SK-N-SH treated with all-trans-retinoic acid at 6 μM for 48 hours (cell line): ENCODE results near the gene RPS6KB2.
A peak's percentile ranks its signal among the peaks of the same experiment; 100 is the strongest.

ENCODE experiments used
- ATAC-seq: fragments of 200-7000 bp; cut with Tn5 transposase; 3 replicates; pipeline ENCODE4 v1.9.1; 2020; ENCODE audit warnings: mild to moderate bottlenecking, moderate library complexity
- ARNTL ChIP-seq: fragments of 450-650 bp; formaldehyde crosslinking; IDR thresholded peaks from 2 replicates; pipeline ENCODE4 v1.5.0; 2020; ENCODE audit warnings: low read depth, mild to moderate bottlenecking, moderate library complexity, borderline replicate concordance
- BACH2 ChIP-seq: fragments of 250-450 bp; sonication (Bioruptor Pico); IDR thresholded peaks from 2 replicates; pipeline ENCODE4 v1.9.0; 2021; ENCODE audit warnings: mild to moderate bottlenecking, borderline replicate concordance
- CSDC2 ChIP-seq: fragments of 250-450 bp; sonication (Bioruptor Pico); IDR thresholded peaks from 2 replicates; pipeline ENCODE4 v1.5.0; 2020; ENCODE audit warnings: mild to moderate bottlenecking, moderate library complexity
- ESRRG ChIP-seq: fragments of 250-450 bp; sonication (Bioruptor Pico); IDR thresholded peaks from 2 replicates; pipeline ENCODE4 v1.6.1; 2021; ENCODE audit warnings: mild to moderate bottlenecking
- GLIS3 ChIP-seq: fragments of 250-450 bp; sonication (Bioruptor Pico); IDR thresholded peaks from 2 replicates; pipeline ENCODE4 v1.5.0; 2020; ENCODE audit warnings: mild to moderate bottlenecking, moderate library complexity
- ISL1 ChIP-seq: fragments of 250-450 bp; sonication (Bioruptor Pico); IDR thresholded peaks from 2 replicates; pipeline ENCODE4 v2.1.2; 2022; ENCODE audit warnings: mild to moderate bottlenecking, moderate library complexity
- OSR1 ChIP-seq: fragments of 250-450 bp; sonication (Bioruptor Pico); IDR thresholded peaks from 2 replicates; pipeline ENCODE4 v1.8.0; 2022; ENCODE audit warnings: moderate library complexity, mild to moderate bottlenecking, inconsistent platforms
- PPARA ChIP-seq: fragments of 250-450 bp; sonication (Bioruptor Pico); IDR thresholded peaks from 2 replicates; pipeline ENCODE4 v1.5.0; 2020; ENCODE audit warnings: mild to moderate bottlenecking, borderline replicate concordance
- RARB ChIP-seq: fragments of 250-450 bp; sonication (Bioruptor Pico); IDR thresholded peaks from 2 replicates; pipeline ENCODE4 v1.8.0; 2021; ENCODE audit warnings: mild to moderate bottlenecking, moderate library complexity
- SNAI2 ChIP-seq: fragments of 250-450 bp; sonication (Bioruptor Pico); IDR thresholded peaks from 2 replicates; pipeline ENCODE4 v1.5.0; 2020; ENCODE audit warnings: mild to moderate bottlenecking, moderate library complexity
- TCF4 ChIP-seq: fragments of 250-450 bp; sonication (Bioruptor Pico); IDR thresholded peaks from 2 replicates; pipeline ENCODE4 v1.8.0; 2021; ENCODE audit warnings: mild to moderate bottlenecking, moderate library complexity, borderline replicate concordance
- TOX ChIP-seq: fragments of 250-450 bp; sonication (Bioruptor Pico); IDR thresholded peaks from 2 replicates; pipeline ENCODE4 v1.8.0; 2021; ENCODE audit warnings: mild to moderate bottlenecking, moderate library complexity, borderline replicate concordance
- ZC3H10 ChIP-seq: fragments of 250-450 bp; sonication (Bioruptor Pico); IDR thresholded peaks from 2 replicates; pipeline ENCODE4 v1.5.1; 2021; ENCODE audit warnings: mild to moderate bottlenecking, moderate library complexity
- ZFP3 ChIP-seq: fragments of 250-450 bp; sonication (Bioruptor Pico); IDR thresholded peaks from 2 replicates; pipeline ENCODE4 v1.5.0; 2020; ENCODE audit warnings: mild to moderate bottlenecking, moderate library complexity
- ZFP30 ChIP-seq: fragments of 450-650 bp; formaldehyde crosslinking; IDR thresholded peaks from 2 replicates; pipeline ENCODE4 v1.5.0; 2022; ENCODE audit warnings: mild to moderate bottlenecking, moderate library complexity
- ZNF565 ChIP-seq: fragments of 450-650 bp; formaldehyde crosslinking; conservative IDR thresholded peaks from 2 replicates; pipeline ENCODE4 v1.5.0; 2020; ENCODE audit warnings: low read depth, mild to moderate bottlenecking, moderate library complexity
- ZNF70 ChIP-seq: fragments of 450-650 bp; formaldehyde crosslinking; IDR thresholded peaks from 2 replicates; pipeline ENCODE4 v1.5.0; 2020; ENCODE audit warnings: mild to moderate bottlenecking, moderate library complexity
- ZNF8 ChIP-seq: fragments of 450-650 bp; formaldehyde crosslinking; IDR thresholded peaks from 2 replicates; pipeline ENCODE4 v1.5.0; 2020; ENCODE audit warnings: mild to moderate bottlenecking, moderate library complexity
- TF ChIP-seq, protein P1 (sequence below): fragments of 250-450 bp; sonication (Bioruptor Pico); IDR thresholded peaks from 2 replicates; pipeline ENCODE4 v1.5.1; 2020; ENCODE audit warnings: low read depth, mild to moderate bottlenecking, moderate library complexity
- TF ChIP-seq, protein P2 (sequence below): fragments of 250-450 bp; sonication (Bioruptor Pico); IDR thresholded peaks from 2 replicates; pipeline ENCODE4 v1.8.0; 2020; ENCODE audit warnings: mild to moderate bottlenecking, moderate library complexity, borderline replicate concordance
- TF ChIP-seq, protein P3 (sequence below): fragments of 250-450 bp; sonication (Bioruptor Pico); IDR thresholded peaks from 2 replicates; pipeline ENCODE4 v1.8.0; 2021; ENCODE audit warnings: low read depth, mild to moderate bottlenecking, moderate library complexity, borderline replicate concordance
- TF ChIP-seq, protein P4 (sequence below): fragments of 250-450 bp; sonication (Bioruptor Pico); IDR thresholded peaks from 2 replicates; pipeline ENCODE4 v1.5.0; 2020; ENCODE audit warnings: mild to moderate bottlenecking, moderate library complexity

RPS6KB2 gene

DNA sequence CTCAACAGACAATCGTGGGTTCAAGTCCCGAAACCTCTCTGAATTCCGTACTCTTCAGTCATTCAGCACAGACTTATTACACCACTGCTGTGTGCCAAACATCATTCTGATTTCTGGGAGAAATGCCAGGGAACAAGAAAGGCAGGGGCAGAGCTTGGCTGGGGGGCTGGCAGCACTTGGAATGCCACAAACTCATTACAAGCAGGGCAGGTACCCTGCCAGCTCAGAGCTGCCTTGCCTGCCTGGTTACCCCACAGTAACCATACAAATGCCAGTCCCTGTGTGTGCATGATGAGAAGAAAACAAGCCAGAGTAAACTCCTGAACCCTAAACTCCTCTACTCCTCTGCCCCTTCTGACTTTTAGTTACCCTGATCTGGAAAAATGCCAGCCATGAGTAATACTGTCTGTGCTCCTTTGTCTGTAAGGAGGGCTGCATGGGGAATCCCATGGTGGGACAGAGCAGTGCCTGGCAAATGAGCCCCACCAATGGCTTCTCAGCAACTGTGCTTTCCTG, 43.4 kb upstream of the RPS6KB2 start:
- TF ChIP-seq, protein P1, sequence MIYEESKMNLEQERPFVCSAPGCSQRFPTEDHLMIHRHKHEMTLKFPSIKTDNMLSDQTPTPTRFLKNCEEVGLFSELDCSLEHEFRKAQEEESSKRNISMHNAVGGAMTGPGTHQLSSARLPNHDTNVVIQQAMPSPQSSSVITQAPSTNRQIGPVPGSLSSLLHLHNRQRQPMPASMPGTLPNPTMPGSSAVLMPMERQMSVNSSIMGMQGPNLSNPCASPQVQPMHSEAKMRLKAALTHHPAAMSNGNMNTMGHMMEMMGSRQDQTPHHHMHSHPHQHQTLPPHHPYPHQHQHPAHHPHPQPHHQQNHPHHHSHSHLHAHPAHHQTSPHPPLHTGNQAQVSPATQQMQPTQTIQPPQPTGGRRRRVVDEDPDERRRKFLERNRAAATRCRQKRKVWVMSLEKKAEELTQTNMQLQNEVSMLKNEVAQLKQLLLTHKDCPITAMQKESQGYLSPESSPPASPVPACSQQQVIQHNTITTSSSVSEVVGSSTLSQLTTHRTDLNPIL (CRISPR knock-in tag): no peak
- TF ChIP-seq, protein P2, sequence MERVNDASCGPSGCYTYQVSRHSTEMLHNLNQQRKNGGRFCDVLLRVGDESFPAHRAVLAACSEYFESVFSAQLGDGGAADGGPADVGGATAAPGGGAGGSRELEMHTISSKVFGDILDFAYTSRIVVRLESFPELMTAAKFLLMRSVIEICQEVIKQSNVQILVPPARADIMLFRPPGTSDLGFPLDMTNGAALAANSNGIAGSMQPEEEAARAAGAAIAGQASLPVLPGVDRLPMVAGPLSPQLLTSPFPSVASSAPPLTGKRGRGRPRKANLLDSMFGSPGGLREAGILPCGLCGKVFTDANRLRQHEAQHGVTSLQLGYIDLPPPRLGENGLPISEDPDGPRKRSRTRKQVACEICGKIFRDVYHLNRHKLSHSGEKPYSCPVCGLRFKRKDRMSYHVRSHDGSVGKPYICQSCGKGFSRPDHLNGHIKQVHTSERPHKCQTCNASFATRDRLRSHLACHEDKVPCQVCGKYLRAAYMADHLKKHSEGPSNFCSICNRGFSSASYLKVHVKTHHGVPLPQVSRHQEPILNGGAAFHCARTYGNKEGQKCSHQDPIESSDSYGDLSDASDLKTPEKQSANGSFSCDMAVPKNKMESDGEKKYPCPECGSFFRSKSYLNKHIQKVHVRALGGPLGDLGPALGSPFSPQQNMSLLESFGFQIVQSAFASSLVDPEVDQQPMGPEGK (CRISPR knock-in tag): 0 out of 2 replicates have a peak, but pooled peaks have one; percentile 27
- peak; percentile 57 for ATAC-seq

DNA sequence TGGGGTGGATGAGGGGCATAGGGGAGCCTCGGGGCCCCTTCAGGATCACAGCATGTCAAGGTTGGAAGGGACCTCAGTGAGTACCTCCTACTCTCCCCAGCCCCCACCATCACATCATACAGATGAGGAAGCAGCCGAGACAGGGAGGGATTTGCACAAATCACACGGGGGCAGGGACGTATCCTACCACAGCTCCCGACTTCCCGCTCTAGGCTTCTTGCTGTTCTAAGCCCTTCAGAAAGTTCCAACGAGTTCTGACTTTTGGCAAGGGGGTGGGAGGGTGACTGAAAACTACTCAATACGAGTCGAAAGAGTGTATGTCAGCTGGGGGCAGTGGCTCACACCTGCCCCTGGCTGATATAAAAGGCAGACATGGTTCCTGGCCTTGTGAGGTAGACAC, 41.2 kb upstream of the RPS6KB2 start:
- TF ChIP-seq ZNF8 (CRISPR knock-in tag) (no peak), PPARA (CRISPR knock-in tag) (no peak), ZC3H10 (CRISPR knock-in tag) (no peak), ZFP30 (CRISPR knock-in tag) (no peak), ARNTL (no peak), GLIS3 (CRISPR knock-in tag) (no peak), ZFP3 (CRISPR knock-in tag) (no peak), RARB (CRISPR knock-in tag) (no peak), BACH2 (CRISPR knock-in tag) (no peak), CSDC2 (no peak), ESRRG (CRISPR knock-in tag) (no peak), ZNF70 (CRISPR knock-in tag) (no peak), SNAI2 (no peak), TOX (CRISPR knock-in tag) (no peak), TCF4 (CRISPR knock-in tag) (no peak), OSR1 (CRISPR knock-in tag) (no peak)
- TF ChIP-seq, protein P3, sequence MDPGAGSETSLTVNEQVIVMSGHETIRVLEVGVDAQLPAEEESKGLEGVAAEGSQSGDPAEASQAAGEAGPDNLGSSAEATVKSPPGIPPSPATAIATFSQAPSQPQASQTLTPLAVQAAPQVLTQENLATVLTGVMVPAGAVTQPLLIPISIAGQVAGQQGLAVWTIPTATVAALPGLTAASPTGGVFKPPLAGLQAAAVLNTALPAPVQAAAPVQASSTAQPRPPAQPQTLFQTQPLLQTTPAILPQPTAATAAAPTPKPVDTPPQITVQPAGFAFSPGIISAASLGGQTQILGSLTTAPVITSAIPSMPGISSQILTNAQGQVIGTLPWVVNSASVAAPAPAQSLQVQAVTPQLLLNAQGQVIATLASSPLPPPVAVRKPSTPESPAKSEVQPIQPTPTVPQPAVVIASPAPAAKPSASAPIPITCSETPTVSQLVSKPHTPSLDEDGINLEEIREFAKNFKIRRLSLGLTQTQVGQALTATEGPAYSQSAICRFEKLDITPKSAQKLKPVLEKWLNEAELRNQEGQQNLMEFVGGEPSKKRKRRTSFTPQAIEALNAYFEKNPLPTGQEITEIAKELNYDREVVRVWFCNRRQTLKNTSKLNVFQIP (CRISPR knock-in tag): no peak
- TF ChIP-seq, protein P1 (CRISPR knock-in tag): no peak
- TF ChIP-seq, protein P2 (CRISPR knock-in tag): no peak
- TF ChIP-seq, protein P4, sequence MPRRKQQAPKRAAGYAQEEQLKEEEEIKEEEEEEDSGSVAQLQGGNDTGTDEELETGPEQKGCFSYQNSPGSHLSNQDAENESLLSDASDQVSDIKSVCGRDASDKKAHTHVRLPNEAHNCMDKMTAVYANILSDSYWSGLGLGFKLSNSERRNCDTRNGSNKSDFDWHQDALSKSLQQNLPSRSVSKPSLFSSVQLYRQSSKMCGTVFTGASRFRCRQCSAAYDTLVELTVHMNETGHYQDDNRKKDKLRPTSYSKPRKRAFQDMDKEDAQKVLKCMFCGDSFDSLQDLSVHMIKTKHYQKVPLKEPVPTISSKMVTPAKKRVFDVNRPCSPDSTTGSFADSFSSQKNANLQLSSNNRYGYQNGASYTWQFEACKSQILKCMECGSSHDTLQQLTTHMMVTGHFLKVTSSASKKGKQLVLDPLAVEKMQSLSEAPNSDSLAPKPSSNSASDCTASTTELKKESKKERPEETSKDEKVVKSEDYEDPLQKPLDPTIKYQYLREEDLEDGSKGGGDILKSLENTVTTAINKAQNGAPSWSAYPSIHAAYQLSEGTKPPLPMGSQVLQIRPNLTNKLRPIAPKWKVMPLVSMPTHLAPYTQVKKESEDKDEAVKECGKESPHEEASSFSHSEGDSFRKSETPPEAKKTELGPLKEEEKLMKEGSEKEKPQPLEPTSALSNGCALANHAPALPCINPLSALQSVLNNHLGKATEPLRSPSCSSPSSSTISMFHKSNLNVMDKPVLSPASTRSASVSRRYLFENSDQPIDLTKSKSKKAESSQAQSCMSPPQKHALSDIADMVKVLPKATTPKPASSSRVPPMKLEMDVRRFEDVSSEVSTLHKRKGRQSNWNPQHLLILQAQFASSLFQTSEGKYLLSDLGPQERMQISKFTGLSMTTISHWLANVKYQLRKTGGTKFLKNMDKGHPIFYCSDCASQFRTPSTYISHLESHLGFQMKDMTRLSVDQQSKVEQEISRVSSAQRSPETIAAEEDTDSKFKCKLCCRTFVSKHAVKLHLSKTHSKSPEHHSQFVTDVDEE (CRISPR knock-in tag): no peak
- no peak for ATAC-seq

DNA sequence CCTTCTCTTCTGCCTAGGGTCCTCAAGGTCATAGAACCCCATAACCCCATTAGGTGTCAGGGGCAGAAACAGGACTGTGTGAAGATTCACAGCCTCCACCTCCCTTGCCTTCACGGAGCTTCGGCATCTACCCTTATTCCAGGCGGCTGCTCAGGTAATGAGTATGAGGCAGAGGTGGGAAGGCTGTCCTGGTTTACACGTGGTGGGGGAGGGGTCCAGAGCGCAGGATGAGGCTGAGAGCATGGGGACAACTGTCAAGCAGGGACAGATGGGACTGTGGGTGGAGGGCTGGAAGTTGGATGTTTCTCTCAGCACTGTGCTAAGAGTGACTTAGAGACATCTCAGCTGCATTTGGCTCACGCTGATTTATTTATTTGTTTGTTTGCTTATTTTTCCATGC, 40.8 kb upstream of the RPS6KB2 start:
- no peak for TF ChIP-seq ESRRG (CRISPR knock-in tag)
- TF ChIP-seq ISL1: no peak
- no peak for TF ChIP-seq BACH2 (CRISPR knock-in tag)
- TF ChIP-seq ZNF565: no peak
- TF ChIP-seq OSR1 (CRISPR knock-in tag): no peak
- no peak for TF ChIP-seq CSDC2
- TF ChIP-seq RARB (CRISPR knock-in tag): no peak
- TF ChIP-seq SNAI2: no peak
- TF ChIP-seq, protein P4 (CRISPR knock-in tag): no peak
- no peak for ATAC-seq
